Activated T-helper 2 cell treated with anti-CD3 and anti-CD28 coated beads, Interferon-gamma antibody, Interleukin-2, Interleukin-4, amounts not matched to agents 10 μg/mL and 5 μg/mL and 100 μg/mL, durations not matched to agents 14 hours and 24 hours and 36 hours (primary cell): ENCODE data around the gene NDP. TPM values are rescaled to one million over a fixed set of nuclear protein-coding genes. Genes with fewer than 3 reads are reported as not detected.
"Not testable (repeated sequence)": the region's sequence is repeated elsewhere in the genome, so short reads cannot be mapped to it uniquely, and the experiment has no call there.

Experiments used
- DNase-seq: peaks from one replicate; pipeline ENCODE4 v3.0.0; 2021; ENCODE audit warnings: low spot score
- H3K27ac Mint-ChIP-seq: one replicate; pipeline ENCODE4 v1.8.0; 2021; ENCODE audit warnings: mixed read lengths
- H3K27me3 Mint-ChIP-seq: one replicate; pipeline ENCODE4 v1.8.0; 2021; ENCODE audit warnings: low read depth, mixed read lengths
- H3K36me3 Mint-ChIP-seq: one replicate; pipeline ENCODE4 v1.8.0; 2021; ENCODE audit warnings: low read depth, mixed read lengths
- H3K4me1 Mint-ChIP-seq: one replicate; pipeline ENCODE4 v1.8.0; 2021; ENCODE audit warnings: low read depth, mixed read lengths
- H3K4me3 Mint-ChIP-seq: one replicate; pipeline ENCODE4 v1.8.0; 2021; ENCODE audit warnings: low read depth, mild to moderate bottlenecking, moderate library complexity, mixed read lengths
- H3K9me3 Mint-ChIP-seq: one replicate; pipeline ENCODE4 v1.8.0; 2021; ENCODE audit warnings: mixed read lengths
- intact Hi-C: fragments of 100-400 bp; cut with micrococcal nuclease; formaldehyde crosslinking; loops from one replicate; pipeline ENCODE4 v1.15.1; 2023
- total RNA-seq: library from RNA; stranded (reverse); gene quantifications from 2 replicates; pipeline ENCODE4 v1.2.3, GENCODE V29; 2022

The NDP gene
- total RNA-seq, 1 donor from 2014 or later = not detected

DNA sequence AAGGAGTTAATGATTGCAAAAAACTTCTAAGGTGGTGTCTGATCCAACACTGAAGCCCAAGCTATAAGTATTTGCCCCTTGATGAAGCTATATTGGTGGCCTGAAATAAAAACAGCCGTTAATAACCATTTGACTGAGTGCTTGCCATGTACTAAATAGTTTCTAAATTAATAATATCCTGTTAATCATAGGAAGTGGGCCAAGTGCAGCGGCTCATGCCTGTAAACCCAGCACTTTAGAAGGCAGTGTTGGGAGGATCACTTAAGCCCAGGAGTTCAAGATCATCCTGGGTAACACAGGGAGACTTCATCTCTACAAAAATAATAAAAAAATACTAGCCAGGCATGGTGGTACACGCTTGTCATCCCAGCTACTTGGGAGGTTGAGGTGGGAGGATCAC is 8.3 kb downstream of the NDP start:
- Mint-ChIP-seq H3K4me1 (no peaks in the 10 kb centered on the region), H3K27ac (no peak overlapping the region), H3K9me3 (no peaks in the 10 kb centered on the region), H3K36me3 (no peaks in the 10 kb centered on the region), H3K27me3 (peaks cover 9% of the 10 kb centered on the region), H3K4me3 (no peak overlapping the region)
- intact Hi-C loops = no loop called here
- DNase-seq = no peak

DNA sequence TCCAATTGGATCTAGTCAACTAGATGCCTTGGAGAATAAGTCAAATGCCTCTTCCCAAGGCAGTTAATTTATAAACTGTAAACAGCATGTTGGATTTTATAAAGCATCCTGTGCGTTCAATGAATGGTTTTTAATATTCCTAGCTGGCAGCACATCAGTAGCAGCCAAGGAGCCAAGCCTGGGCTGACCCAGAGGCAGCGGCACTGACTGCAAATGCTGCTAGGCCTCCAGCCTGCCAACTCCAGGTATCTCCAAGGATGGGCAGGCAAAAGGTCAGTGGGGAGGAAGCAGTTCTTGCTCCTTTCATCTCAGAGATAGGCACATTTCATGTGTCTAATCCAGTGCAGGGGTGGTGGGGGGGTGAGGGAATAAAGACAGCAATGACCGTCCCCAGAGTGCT is 9.5 kb downstream of the NDP start:
- Mint-ChIP-seq H3K27ac (no peak overlapping the region), H3K4me3 (no peak overlapping the region), H3K9me3 (no peaks in the 10 kb centered on the region), H3K4me1 (peaks cover under 1% of the 10 kb centered on the region), H3K36me3 (no peaks in the 10 kb centered on the region), H3K27me3 (peaks cover 9% of the 10 kb centered on the region)
- intact Hi-C loops = no loop called here
- DNase-seq = no peak

DNA sequence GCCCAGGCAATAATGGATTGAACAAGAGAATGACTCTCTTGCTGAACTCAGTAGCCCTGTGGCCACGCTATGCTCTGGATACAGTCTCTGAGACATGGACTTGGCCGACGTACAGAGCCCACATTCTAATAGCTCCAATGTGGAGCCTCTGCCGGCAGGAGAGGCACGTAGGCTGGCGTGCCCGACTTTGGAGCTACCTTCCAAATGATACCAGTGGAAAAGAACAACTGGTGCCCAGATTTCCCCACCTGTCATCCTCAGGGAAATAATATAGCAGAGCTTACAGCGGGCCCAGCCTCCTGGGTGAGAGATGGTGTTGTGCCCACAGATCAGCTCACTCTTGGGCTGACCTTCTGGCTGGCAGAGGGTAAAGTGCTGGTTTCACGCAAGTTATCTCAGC is 10.6 kb downstream of the NDP start:
- no peaks in the 10 kb centered on the region for H3K9me3 Mint-ChIP-seq
- H3K4me1 Mint-ChIP-seq = peaks cover 5% of the 10 kb centered on the region
- intact Hi-C loops = no loop called here
- no peaks in the 10 kb centered on the region for H3K36me3 Mint-ChIP-seq
- peaks cover 11% of the 10 kb centered on the region for H3K27me3 Mint-ChIP-seq
- DNase-seq = no peak
- H3K4me3 Mint-ChIP-seq = no peak overlapping the region
- no peak overlapping the region for H3K27ac Mint-ChIP-seq

DNA sequence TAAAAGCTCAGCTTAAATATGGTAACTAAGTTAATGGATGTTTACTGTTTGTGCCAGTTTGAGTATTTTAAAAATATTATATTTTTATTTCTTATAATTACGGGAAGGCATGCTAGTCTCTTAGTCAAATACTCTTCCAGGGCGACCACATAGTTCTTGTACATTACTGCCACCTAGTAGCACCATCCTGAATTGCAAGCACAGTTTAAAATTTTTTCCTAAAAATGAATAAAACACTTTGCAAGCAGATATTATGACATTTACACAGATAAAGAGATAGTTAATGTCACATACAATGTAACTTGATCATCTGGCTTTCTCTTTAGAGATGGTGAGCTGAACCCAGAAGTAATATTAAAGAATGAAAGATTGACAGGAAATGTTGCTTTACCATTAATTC is 11.5 kb downstream of the NDP start:
- Mint-ChIP-seq H3K27me3 (peaks cover 9% of the 10 kb centered on the region), H3K36me3 (no peaks in the 10 kb centered on the region), H3K9me3 (no peaks in the 10 kb centered on the region), H3K4me3 (no peak overlapping the region), H3K27ac (no peak overlapping the region), H3K4me1 (peaks cover 5% of the 10 kb centered on the region)
- DNase-seq = no peak
- intact Hi-C loops = no loop called here

DNA sequence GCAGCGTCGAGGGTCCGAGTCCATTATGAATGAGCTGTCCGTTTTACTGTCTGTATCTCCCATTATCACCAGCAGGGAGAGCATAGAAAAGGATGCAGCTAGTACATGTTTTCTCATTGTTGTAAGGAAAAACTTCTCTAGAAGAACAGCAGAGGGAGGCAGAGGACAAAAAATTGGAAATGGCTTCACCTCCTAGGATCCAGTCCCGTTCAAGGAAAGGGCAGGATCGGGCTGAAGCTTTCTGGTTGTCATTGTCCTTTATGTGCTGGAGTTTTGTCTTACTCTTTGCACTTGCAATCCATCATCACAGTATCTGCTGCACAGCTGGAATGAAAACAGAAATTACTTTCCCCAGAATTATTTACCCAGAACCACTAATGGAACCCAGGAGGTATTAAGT is 14.7 kb downstream of the NDP start:
- DNase-seq = no peak
- peaks cover 2% of the 10 kb centered on the region for H3K27me3 Mint-ChIP-seq
- no peaks in the 10 kb centered on the region for H3K36me3 Mint-ChIP-seq
- peaks cover 9% of the 10 kb centered on the region for H3K4me1 Mint-ChIP-seq
- intact Hi-C loops = loop anchor here (2.0 to 10.0 kb wide), 4 partner anchors 68 to 584 kb away; partner anchors contain the start of gene FUNDC1
- no peak overlapping the region for H3K27ac Mint-ChIP-seq
- no peaks in the 10 kb centered on the region for H3K9me3 Mint-ChIP-seq
- H3K4me3 Mint-ChIP-seq = no peak overlapping the region

DNA sequence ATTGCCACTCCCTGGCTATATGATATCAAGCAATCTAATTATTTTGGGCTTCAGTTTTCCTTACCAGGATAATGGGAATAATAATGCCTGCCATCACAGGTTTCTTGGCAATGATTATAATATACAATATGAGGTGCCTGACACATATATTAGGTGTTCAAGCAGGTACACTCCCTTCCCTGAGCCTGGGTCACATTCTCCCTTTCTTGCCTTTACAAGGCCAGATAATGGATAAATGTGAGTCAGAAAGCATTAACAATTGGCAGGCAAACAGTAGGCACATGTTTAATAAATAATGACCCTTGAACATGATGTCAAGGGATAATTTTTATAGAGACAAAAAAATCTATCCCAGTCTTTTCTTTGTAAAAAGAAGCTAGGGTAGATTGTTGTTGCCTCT is 17.2 kb downstream of the NDP start:
- DNase-seq = no peak
- Mint-ChIP-seq H3K27me3 (peaks cover 2% of the 10 kb centered on the region), H3K9me3 (no peaks in the 10 kb centered on the region), H3K36me3 (no peaks in the 10 kb centered on the region), H3K4me3 (no peak overlapping the region), H3K4me1 (peaks cover 12% of the 10 kb centered on the region), H3K27ac (no peak overlapping the region)
- intact Hi-C loops = loop anchor here (5.0 to 10.0 kb wide), 2 partner anchors 286 to 391 kb away; no protein-coding TSS in a partner anchor

DNA sequence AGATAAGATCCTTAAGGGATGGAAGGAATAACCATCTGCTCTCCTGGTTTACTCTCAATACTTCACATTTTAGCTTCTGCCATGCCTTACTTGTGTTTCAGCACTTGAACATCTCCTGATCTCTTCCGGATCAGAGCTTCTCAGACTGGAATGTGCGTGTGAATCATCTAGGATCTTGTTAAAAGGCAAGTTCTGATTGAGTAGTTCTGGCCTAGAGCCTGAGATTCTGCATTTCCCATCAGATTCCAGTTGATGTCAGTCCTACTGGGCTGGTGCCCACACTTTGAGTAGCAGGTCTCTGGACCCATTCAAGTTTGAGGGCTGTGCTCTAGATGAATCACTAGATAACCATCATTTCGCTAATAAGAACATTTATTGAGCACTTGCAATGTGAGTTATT is 20.0 kb downstream of the NDP start:
- intact Hi-C loops = loop anchor here (10.0 kb wide), 1 partner anchor 388 kb away; no protein-coding TSS in a partner anchor
- Mint-ChIP-seq H3K4me1 (peaks cover 15% of the 10 kb centered on the region), H3K4me3 (no peak overlapping the region), H3K27ac (no peak overlapping the region), H3K36me3 (no peaks in the 10 kb centered on the region), H3K27me3 (no peaks in the 10 kb centered on the region), H3K9me3 (no peaks in the 10 kb centered on the region)
- DNase-seq = no peak

DNA sequence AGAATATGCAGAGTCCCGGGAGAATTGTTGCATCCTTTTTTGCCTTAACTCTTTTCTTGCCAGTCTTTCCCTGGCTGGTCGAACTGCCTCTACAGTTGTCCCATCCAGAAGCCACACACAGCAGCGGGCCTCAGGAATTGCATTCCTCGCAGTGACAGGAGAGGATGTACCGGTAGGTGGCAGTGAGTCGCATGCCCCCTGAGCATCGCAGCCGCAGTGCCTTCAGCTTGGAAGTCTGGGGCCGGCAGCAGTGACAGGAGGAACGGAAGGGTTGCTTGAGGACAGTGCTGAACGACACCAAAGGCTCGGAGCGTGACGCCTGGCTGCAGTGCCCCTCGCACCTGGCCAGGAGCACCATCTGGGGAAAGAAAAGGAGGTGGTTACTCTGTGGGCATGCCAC is 23.5 kb downstream of the NDP start:
- Mint-ChIP-seq H3K27me3 (no peaks in the 10 kb centered on the region), H3K9me3 (no peaks in the 10 kb centered on the region), H3K36me3 (no peaks in the 10 kb centered on the region), H3K4me1 (peaks cover 11% of the 10 kb centered on the region), H3K27ac (no peak overlapping the region), H3K4me3 (no peak overlapping the region)
- intact Hi-C loops = loop anchor here (10.0 kb wide), 2 partner anchors 115 to 385 kb away; no protein-coding TSS in a partner anchor
- DNase-seq = no peak

DNA sequence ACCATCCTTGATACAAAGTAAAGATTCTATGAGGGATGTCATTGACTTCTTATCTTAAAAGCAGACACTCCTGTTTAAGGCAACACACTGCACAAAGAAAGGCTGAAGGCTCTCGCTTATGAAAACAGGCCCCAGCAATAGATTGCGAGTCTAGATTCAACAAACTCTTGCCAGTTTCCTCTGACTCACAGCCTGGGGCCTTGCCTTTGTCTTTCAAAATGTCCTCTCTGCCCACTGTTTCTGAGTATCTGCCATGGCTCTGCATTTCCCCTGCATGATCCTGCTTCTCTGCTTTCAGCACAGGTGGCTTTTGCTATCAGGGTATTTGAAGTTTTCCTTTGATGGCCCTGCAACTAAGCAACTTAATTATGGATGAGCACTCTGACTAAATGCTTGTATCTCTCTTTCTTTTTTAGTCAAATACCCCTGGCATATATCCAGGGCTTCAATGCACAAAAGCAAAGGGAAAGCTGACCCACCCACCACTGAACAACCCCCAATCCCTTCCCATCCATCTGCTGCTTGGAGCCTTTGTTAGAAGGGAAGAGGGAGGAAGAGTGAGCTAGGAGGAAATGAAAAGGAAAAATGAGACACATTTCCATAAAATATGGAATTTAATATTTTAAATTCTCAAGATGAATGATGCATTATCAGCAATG is 32.2 kb downstream of the NDP start:
- Mint-ChIP-seq H3K36me3 (no peaks in the 10 kb centered on the region), H3K27ac (no peak overlapping the region), H3K4me1 (no peaks in the 10 kb centered on the region), H3K27me3 (no peaks in the 10 kb centered on the region), H3K4me3 (no peak overlapping the region), H3K9me3 (no peaks in the 10 kb centered on the region)
- intact Hi-C loops = loop anchor here (10.0 kb wide), 1 partner anchor 106 kb away; no protein-coding TSS in a partner anchor
- DNase-seq = no peak

DNA sequence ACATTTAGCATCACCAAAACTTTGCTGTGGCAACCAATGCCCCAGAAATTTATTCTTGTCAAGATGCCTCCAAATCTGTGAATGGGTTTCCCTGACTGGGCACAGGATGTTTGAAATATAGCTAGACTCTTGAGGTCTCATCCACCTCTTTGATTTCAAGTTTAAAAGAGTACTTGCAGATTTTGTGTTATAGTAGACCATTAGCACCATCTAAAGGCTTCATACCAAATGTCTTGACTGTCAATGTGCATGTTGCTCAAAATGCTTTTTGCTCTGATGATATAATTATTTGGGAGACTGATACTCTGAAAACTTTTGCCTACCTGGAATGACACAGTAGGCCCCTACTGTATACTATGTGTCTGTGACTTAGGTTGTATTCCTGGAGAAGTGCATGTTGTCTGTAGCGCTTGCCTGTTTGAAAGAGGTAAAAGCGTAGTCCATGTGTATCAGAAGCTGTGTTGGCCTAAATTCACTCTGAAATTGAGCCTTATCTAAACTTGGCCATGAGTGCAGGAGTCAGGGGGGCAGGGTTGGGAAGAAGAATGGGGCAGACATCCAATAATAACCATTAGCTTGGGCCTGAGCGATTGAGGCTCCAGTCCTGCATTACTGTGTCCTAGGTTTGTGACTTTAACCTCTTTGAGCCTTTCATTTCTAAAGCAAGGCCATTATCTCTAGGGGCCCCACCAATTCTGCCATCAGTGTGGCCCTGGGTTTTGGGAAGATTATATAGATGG is 33.8 kb downstream of the NDP start:
- no peaks in the 10 kb centered on the region for H3K36me3 Mint-ChIP-seq
- intact Hi-C loops = no loop called here
- H3K27ac Mint-ChIP-seq = no peak overlapping the region
- H3K27me3 Mint-ChIP-seq = no peaks in the 10 kb centered on the region
- H3K4me3 Mint-ChIP-seq = no peak overlapping the region
- DNase-seq = no peak
- H3K9me3 Mint-ChIP-seq = no peaks in the 10 kb centered on the region
- H3K4me1 Mint-ChIP-seq = no peaks in the 10 kb centered on the region

DNA sequence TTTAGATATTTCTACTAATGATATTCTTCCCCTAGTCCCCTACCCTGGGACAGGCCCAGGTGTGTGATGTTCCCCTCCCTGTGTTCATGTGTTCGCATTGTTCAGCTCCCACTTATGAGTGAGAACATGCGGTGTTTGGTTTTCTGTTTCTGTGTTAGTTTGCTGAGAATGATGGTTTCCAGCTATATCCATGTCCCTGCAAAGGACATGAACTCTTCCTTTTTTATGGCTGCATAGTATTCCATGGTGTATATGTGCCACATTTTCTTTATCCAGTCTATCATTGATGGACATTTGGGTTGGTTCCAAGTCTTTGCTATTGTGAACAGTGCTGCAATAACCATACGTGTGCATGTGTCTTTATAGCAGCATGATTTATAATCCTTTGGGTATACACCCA is 51.2 kb downstream of the NDP start:
- intact Hi-C loops, H3K4me1 Mint-ChIP-seq, H3K9me3 Mint-ChIP-seq, DNase-seq, H3K4me3 Mint-ChIP-seq, H3K36me3 Mint-ChIP-seq, H3K27ac Mint-ChIP-seq, H3K27me3 Mint-ChIP-seq: not testable (repeated sequence)

DNA sequence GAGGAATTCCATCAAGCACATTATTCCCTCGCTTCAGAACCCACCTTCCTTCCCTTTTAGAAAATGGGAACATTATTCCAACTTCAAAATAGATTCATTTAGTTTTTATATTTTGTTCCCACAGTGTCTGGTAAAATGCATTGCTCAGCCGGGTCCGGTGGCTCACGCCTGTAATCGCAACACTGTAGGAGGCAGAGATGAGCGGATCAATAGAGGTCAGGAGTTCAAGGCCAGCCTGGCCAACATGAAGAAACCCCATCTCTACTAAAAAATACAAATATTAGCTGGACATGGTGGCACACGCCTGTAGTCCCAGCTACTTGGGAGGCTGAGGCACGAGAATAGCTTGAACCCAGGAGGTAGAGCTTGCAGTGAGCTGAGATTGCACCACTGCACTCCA is 62.4 kb downstream of the NDP start:
- not testable (repeated sequence) for H3K4me3 Mint-ChIP-seq, H3K27ac Mint-ChIP-seq, H3K36me3 Mint-ChIP-seq

DNA sequence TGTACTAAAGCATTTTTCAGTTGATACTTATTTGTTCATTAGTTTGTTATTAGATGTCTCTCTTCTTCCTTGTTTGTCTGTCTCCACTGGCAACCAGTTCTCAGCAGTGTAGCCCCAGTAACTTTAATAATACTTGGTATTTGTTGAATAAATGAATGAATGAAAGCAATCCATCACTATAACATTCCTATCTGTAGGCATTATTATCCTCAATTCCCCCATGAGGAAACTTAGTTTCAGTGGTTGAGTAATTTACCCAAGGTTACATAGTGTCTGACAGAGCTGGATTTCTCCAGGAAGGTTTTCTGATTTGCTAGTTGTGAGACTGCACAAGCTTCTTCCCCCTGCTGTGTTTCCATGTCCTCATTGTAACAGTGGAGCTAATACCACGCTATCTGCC is 63.2 kb downstream of the NDP start:
- Mint-ChIP-seq H3K4me3 (no peak overlapping the region), H3K36me3 (no peaks in the 10 kb centered on the region)
- DNase-seq = no peak

More for the DNA sequence above, 62.4 kb downstream of the NDP start:
- H3K4me1 Mint-ChIP-seq, intact Hi-C loops, H3K9me3 Mint-ChIP-seq, H3K27me3 Mint-ChIP-seq, DNase-seq: not testable (repeated sequence)

More for the DNA sequence above, 63.2 kb downstream of the NDP start:
- peaks cover 8% of the 10 kb centered on the region for H3K27me3 Mint-ChIP-seq
- no peaks in the 10 kb centered on the region for H3K4me1 Mint-ChIP-seq
- no peaks in the 10 kb centered on the region for H3K9me3 Mint-ChIP-seq
- intact Hi-C loops = no loop called here
- no peak overlapping the region for H3K27ac Mint-ChIP-seq
